Activated T-helper 2 cell treated with anti-CD3 and anti-CD28 coated beads, Interferon-gamma antibody, Interleukin-2, Interleukin-4, amounts not matched to agents 10 μg/mL and 5 μg/mL and 100 μg/mL, durations not matched to agents 14 hours and 24 hours and 36 hours (primary cell): ENCODE results near the gene GABRB3. TPM values are rescaled to one million over a fixed set of nuclear protein-coding genes. Genes with fewer than 3 reads are reported as not detected.

ENCODE experiments used
- DNase-seq: peaks from one replicate; pipeline ENCODE4 v3.0.0; 2021; ENCODE audit warnings: low spot score
- H3K27ac Mint-ChIP-seq: one replicate; pipeline ENCODE4 v1.8.0; 2021; ENCODE audit warnings: mixed read lengths
- H3K27me3 Mint-ChIP-seq: one replicate; pipeline ENCODE4 v1.8.0; 2021; ENCODE audit warnings: low read depth, mixed read lengths
- H3K36me3 Mint-ChIP-seq: one replicate; pipeline ENCODE4 v1.8.0; 2021; ENCODE audit warnings: low read depth, mixed read lengths
- H3K4me1 Mint-ChIP-seq: one replicate; pipeline ENCODE4 v1.8.0; 2021; ENCODE audit warnings: low read depth, mixed read lengths
- H3K4me3 Mint-ChIP-seq: one replicate; pipeline ENCODE4 v1.8.0; 2021; ENCODE audit warnings: low read depth, mild to moderate bottlenecking, moderate library complexity, mixed read lengths
- H3K9me3 Mint-ChIP-seq: one replicate; pipeline ENCODE4 v1.8.0; 2021; ENCODE audit warnings: mixed read lengths
- intact Hi-C: fragments of 100-400 bp; cut with micrococcal nuclease; formaldehyde crosslinking; loops from one replicate; pipeline ENCODE4 v1.15.1; 2023
- total RNA-seq: library from RNA; stranded (reverse); gene quantifications from 2 replicates; pipeline ENCODE4 v1.2.3, GENCODE V29; 2022

GABRB3 gene
- total RNA-seq, 1 donor from 2014 or later, result not detected

DNA sequence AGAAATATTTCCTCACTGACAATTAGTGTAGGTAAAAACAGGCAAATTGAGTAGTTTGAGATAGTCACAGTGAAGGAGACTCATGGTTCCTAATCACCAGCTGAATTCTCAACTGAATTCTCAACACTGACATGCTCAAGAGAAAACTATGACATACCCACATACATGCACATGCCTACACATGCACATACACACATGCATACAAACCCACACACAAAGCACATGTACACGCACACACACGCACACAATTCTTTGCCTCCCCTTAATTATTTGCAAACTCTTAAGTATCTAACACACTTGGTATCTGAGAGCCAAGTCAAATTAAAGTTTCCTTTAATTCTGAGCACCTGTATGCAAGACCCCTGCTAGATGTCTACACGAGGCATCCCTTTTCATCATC is 111.8 kb downstream of the GABRB3 start:
- DNase-seq, result no peak
- intact Hi-C loops, result no loop called here
- H3K27ac Mint-ChIP-seq, result no peak overlapping the region
- H3K9me3 Mint-ChIP-seq, result peaks cover 38% of the 10 kb centered on the region
- no peak overlapping the region for H3K4me3 Mint-ChIP-seq
- H3K27me3 Mint-ChIP-seq, result no peaks in the 10 kb centered on the region
- H3K4me1 Mint-ChIP-seq, result no peaks in the 10 kb centered on the region
- H3K36me3 Mint-ChIP-seq, result no peaks in the 10 kb centered on the region

DNA sequence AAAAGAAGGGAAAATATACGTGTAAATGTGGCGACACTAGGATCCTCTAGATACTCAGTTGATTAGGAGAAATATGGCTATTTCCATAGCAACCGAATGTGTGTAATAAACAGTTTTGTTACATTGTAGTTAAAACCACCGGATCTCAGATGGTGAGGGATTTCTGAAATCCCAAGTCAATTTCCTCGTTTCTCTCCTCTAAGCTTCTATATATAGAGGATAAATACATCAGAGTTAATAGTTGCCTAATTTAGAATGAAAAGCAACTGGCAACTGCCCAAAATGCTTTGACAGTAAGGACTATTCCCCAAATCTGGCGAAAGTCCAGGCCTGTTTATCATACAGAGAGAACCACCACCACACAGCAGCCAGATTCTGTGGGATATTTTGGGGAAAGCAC is 112.6 kb downstream of the GABRB3 start:
- intact Hi-C loops, result no loop called here
- no peak overlapping the region for H3K27ac Mint-ChIP-seq
- no peaks in the 10 kb centered on the region for H3K4me1 Mint-ChIP-seq
- H3K4me3 Mint-ChIP-seq, result no peak overlapping the region
- H3K9me3 Mint-ChIP-seq, result peaks cover 40% of the 10 kb centered on the region
- no peaks in the 10 kb centered on the region for H3K27me3 Mint-ChIP-seq
- H3K36me3 Mint-ChIP-seq, result no peaks in the 10 kb centered on the region
- DNase-seq, result no peak

DNA sequence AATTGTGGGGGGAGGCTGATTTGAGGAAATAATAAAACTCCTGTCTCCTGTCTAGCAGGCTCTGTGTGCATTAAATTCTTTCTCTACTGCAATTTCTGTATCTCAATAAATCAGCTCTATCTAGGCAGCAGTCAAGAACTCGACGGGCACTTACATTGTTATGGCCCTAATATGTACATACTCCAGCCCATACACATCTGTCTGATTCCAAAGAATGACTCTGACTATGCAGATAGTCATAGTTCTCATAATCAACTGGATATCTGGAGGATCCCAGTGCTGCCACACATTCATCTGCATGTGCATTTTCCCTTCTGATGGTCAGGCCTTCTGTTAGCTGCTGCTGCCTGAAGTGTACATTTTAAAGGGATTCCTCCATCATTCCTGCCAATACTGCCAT is 114.6 kb downstream of the GABRB3 start:
- no peak overlapping the region for H3K27ac Mint-ChIP-seq
- H3K27me3 Mint-ChIP-seq, result no peaks in the 10 kb centered on the region
- H3K36me3 Mint-ChIP-seq, result no peaks in the 10 kb centered on the region
- peaks cover 42% of the 10 kb centered on the region for H3K9me3 Mint-ChIP-seq
- intact Hi-C loops, result no loop called here
- no peak for DNase-seq
- H3K4me1 Mint-ChIP-seq, result no peaks in the 10 kb centered on the region
- no peak overlapping the region for H3K4me3 Mint-ChIP-seq

DNA sequence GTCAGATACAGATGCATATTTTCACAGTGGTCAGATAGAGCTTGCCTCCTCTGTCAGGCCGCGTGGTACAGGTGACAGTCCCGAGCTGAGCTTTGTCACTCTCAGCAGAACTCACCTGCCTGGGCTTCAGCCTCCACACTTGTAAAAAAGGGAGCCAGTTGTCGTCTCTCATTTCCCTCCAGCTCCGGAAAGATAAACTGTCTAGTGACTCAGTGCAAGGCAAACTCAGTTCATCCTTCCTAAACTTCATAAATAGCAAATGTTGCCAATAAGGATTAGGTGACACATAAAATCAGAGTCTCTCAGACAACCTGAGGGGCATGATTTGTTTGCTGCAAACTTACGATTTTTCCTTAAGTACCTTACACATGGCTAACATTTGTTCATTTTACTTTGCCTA is 116.8 kb downstream of the GABRB3 start:
- H3K4me1 Mint-ChIP-seq, result no peaks in the 10 kb centered on the region
- DNase-seq, result no peak
- intact Hi-C loops, result no loop called here
- peaks cover 49% of the 10 kb centered on the region for H3K9me3 Mint-ChIP-seq
- H3K27me3 Mint-ChIP-seq, result no peaks in the 10 kb centered on the region
- no peaks in the 10 kb centered on the region for H3K36me3 Mint-ChIP-seq
- no peak overlapping the region for H3K4me3 Mint-ChIP-seq
- H3K27ac Mint-ChIP-seq, result no peak overlapping the region

DNA sequence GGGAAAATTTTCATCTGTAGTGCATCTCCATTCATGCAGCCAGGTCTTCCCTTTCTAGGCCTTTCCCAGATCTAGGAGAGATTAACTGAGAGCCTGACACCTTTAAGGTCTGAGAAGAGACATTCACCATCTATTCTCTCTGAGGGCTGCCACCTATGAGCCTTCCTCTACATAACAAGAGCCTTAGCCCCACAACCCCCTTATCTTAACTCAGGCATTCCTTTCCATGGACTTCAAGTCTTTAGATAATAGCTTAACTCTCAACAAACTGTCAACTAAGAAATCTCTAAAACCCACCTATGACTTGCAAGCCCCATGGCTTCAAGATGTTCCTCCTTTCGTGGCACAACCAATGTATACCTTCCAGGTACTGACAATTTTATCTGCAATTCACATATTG is 121.0 kb downstream of the GABRB3 start:
- no peak overlapping the region for H3K27ac Mint-ChIP-seq
- no peak for DNase-seq
- H3K4me3 Mint-ChIP-seq, result no peak overlapping the region
- intact Hi-C loops, result no loop called here
- H3K36me3 Mint-ChIP-seq, result no peaks in the 10 kb centered on the region
- H3K4me1 Mint-ChIP-seq, result no peaks in the 10 kb centered on the region
- no peaks in the 10 kb centered on the region for H3K27me3 Mint-ChIP-seq
- peaks cover 65% of the 10 kb centered on the region for H3K9me3 Mint-ChIP-seq

GRCh38 chr15:26648676-26649075 is 124.2 kb downstream of the GABRB3 start:
- no peaks in the 10 kb centered on the region for H3K36me3 Mint-ChIP-seq
- peaks cover 70% of the 10 kb centered on the region for H3K9me3 Mint-ChIP-seq
- no peaks in the 10 kb centered on the region for H3K27me3 Mint-ChIP-seq
- DNase-seq, result no peak
- H3K27ac Mint-ChIP-seq, result no peak overlapping the region
- intact Hi-C loops, result no loop called here
- no peaks in the 10 kb centered on the region for H3K4me1 Mint-ChIP-seq
- H3K4me3 Mint-ChIP-seq, result no peak overlapping the region

GRCh38 chr15:26644948-26645347 is 127.9 kb downstream of the GABRB3 start:
- intact Hi-C loops, result no loop called here
- Mint-ChIP-seq H3K36me3 (no peaks in the 10 kb centered on the region), H3K4me3 (no peak overlapping the region), H3K27ac (no peak overlapping the region), H3K9me3 (peaks cover 62% of the 10 kb centered on the region), H3K4me1 (no peaks in the 10 kb centered on the region), H3K27me3 (no peaks in the 10 kb centered on the region)
- DNase-seq, result no peak

- DNase-seq, result no peak
- no peaks in the 10 kb centered on the region for H3K27me3 Mint-ChIP-seq
- H3K9me3 Mint-ChIP-seq, result peaks cover 55% of the 10 kb centered on the region
- no peak overlapping the region for H3K27ac Mint-ChIP-seq
- no peak overlapping the region for H3K4me3 Mint-ChIP-seq
- intact Hi-C loops, result no loop called here
- H3K36me3 Mint-ChIP-seq, result no peaks in the 10 kb centered on the region
- no peaks in the 10 kb centered on the region for H3K4me1 Mint-ChIP-seq
Observed at GRCh38 chr15:26641144-26641543, 131.7 kb downstream of the GABRB3 start.

- intact Hi-C loops, result no loop called here
- H3K27ac Mint-ChIP-seq, result no peak overlapping the region
- no peak for DNase-seq
- no peak overlapping the region for H3K4me3 Mint-ChIP-seq
- H3K27me3 Mint-ChIP-seq, result no peaks in the 10 kb centered on the region
- H3K9me3 Mint-ChIP-seq, result peaks cover 55% of the 10 kb centered on the region
- no peaks in the 10 kb centered on the region for H3K4me1 Mint-ChIP-seq
- no peaks in the 10 kb centered on the region for H3K36me3 Mint-ChIP-seq
Observed at GRCh38 chr15:26640601-26641000, 132.3 kb downstream of the GABRB3 start.

- Mint-ChIP-seq H3K36me3 (no peaks in the 10 kb centered on the region), H3K4me1 (no peaks in the 10 kb centered on the region), H3K27ac (no peak overlapping the region), H3K27me3 (no peaks in the 10 kb centered on the region), H3K9me3 (peaks cover 61% of the 10 kb centered on the region), H3K4me3 (no peak overlapping the region)
- intact Hi-C loops, result no loop called here
- DNase-seq, result no peak
Observed at GRCh38 chr15:26639966-26640365, 132.9 kb downstream of the GABRB3 start.

DNA sequence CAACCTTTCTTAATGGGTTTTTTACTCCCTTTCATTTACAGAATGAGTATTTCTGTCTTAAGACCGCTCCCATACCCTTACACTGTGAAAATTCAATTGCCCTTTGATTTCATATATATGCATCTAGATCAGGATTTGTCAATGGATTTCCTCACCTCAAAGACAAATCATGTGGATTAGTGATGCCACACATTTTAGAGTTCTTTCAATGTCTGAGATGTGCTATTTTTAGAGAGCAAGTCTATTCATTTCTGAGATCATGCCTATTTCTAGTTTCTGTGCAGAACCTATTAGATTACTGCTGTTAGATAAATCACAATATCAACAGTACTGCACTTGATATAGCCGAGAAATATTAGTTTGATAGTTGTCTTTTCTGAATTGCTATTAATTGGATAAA is 137.3 kb downstream of the GABRB3 start:
- no peaks in the 10 kb centered on the region for H3K36me3 Mint-ChIP-seq
- H3K9me3 Mint-ChIP-seq, result peaks cover 62% of the 10 kb centered on the region
- intact Hi-C loops, result no loop called here
- H3K4me3 Mint-ChIP-seq, result no peak overlapping the region
- H3K27ac Mint-ChIP-seq, result no peak overlapping the region
- DNase-seq, result no peak
- no peaks in the 10 kb centered on the region for H3K27me3 Mint-ChIP-seq
- no peaks in the 10 kb centered on the region for H3K4me1 Mint-ChIP-seq

GRCh38 chr15:26635105-26635504 is 137.8 kb downstream of the GABRB3 start:
- Mint-ChIP-seq H3K36me3 (no peaks in the 10 kb centered on the region), H3K9me3 (peaks cover 63% of the 10 kb centered on the region), H3K4me3 (no peak overlapping the region), H3K4me1 (no peaks in the 10 kb centered on the region), H3K27ac (no peak overlapping the region), H3K27me3 (no peaks in the 10 kb centered on the region)
- no peak for DNase-seq
- intact Hi-C loops, result no loop called here

- H3K4me3 Mint-ChIP-seq, result no peak overlapping the region
- no peaks in the 10 kb centered on the region for H3K36me3 Mint-ChIP-seq
- intact Hi-C loops, result no loop called here
- H3K4me1 Mint-ChIP-seq, result no peaks in the 10 kb centered on the region
- H3K9me3 Mint-ChIP-seq, result peaks cover 59% of the 10 kb centered on the region
- H3K27ac Mint-ChIP-seq, result no peak overlapping the region
- no peaks in the 10 kb centered on the region for H3K27me3 Mint-ChIP-seq
- DNase-seq, result no peak
Observed at GRCh38 chr15:26634319-26634718, 138.5 kb downstream of the GABRB3 start.

DNA sequence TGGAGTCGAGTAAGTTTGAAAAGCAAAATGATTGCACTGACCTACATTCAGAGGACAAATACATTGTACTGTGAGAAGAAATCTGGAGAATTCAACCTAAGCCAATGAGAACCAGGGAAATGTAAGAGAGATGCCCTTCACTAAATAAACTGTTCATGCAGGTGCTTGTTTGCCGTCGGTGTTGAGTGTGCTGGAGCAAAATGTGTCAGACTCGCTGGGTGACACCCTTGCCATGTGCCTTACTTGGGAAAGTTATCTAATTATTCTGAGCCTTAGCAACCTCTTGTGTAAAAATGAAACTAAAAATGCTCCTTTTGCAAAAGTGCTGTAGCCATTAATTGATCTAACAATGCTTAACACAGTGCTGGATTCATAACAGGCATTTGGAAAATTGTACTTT is 140.4 kb downstream of the GABRB3 start:
- H3K4me3 Mint-ChIP-seq, result no peak overlapping the region
- no peaks in the 10 kb centered on the region for H3K27me3 Mint-ChIP-seq
- intact Hi-C loops, result no loop called here
- no peak for DNase-seq
- peaks cover 63% of the 10 kb centered on the region for H3K9me3 Mint-ChIP-seq
- no peaks in the 10 kb centered on the region for H3K4me1 Mint-ChIP-seq
- H3K36me3 Mint-ChIP-seq, result no peaks in the 10 kb centered on the region
- no peak overlapping the region for H3K27ac Mint-ChIP-seq
